Measurements from ENCODE around the gene SLC25A3. TPM values are rescaled to one million over a fixed set of nuclear protein-coding genes. Genes with fewer than 3 reads are reported as not detected.
"Not testable (repeated sequence)": the region's sequence is repeated elsewhere in the genome, so short reads cannot be mapped to it uniquely, and the experiment has no call there.

SLC25A3 gene
- total RNA-seq, 1 experiment from 2014 or later, result 695 TPM

GRCh38 chr12:98618952-98619351, 25.5 kb downstream of the SLC25A3 start:
- Histone ChIP-seq H3K27ac (no peak overlapping the region), H3K4me3 (no peak overlapping the region), H3K4me1 (no peaks in the 10 kb centered on the region), H3K9me3 (replicated peaks) (no peaks in the 10 kb centered on the region), H3K36me3 (no peaks in the 10 kb centered on the region; the same call in 1 of the 2 replicates), H3K27me3 (no peaks in the 10 kb centered on the region)
- no peak for DNase-seq

- DNase-seq, result no peak
- H3K9me3 ChIP-seq (replicated peaks), result no peaks in the 10 kb centered on the region
- H3K27me3 ChIP-seq, result no peaks in the 10 kb centered on the region
- peaks cover 6% of the 10 kb centered on the region; the same call in 1 of the 2 replicates for H3K4me1 ChIP-seq
- H3K4me3 ChIP-seq, result no peak overlapping the region
- no peak overlapping the region for H3K27ac ChIP-seq
- peaks cover 19% of the 10 kb centered on the region for H3K36me3 ChIP-seq
These were observed 42.3 kb downstream of the SLC25A3 start for GRCh38 chr12:98635657-98636323.

GRCh38 chr12:98637068-98637467, 43.6 kb downstream of the SLC25A3 start:
- no peaks in the 10 kb centered on the region for H3K9me3 ChIP-seq (replicated peaks)
- no peak for DNase-seq
- no peak overlapping the region for H3K27ac ChIP-seq
- no peak overlapping the region for H3K4me3 ChIP-seq
- no peaks in the 10 kb centered on the region for H3K27me3 ChIP-seq
- H3K4me1 ChIP-seq, result peaks cover 6% of the 10 kb centered on the region; the same call in 1 of the 2 replicates
- H3K36me3 ChIP-seq, result peaks cover 15% of the 10 kb centered on the region

- no peak for DNase-seq
- Histone ChIP-seq H3K4me3 (no peak overlapping the region), H3K36me3 (peaks cover 9% of the 10 kb centered on the region), H3K9me3 (replicated peaks) (no peaks in the 10 kb centered on the region), H3K4me1 (peaks cover 6% of the 10 kb centered on the region; the same call in 1 of the 2 replicates), H3K27ac (no peak overlapping the region), H3K27me3 (no peaks in the 10 kb centered on the region)
These were observed 44.5 kb downstream of the SLC25A3 start for GRCh38 chr12:98638009-98638408.

DNA sequence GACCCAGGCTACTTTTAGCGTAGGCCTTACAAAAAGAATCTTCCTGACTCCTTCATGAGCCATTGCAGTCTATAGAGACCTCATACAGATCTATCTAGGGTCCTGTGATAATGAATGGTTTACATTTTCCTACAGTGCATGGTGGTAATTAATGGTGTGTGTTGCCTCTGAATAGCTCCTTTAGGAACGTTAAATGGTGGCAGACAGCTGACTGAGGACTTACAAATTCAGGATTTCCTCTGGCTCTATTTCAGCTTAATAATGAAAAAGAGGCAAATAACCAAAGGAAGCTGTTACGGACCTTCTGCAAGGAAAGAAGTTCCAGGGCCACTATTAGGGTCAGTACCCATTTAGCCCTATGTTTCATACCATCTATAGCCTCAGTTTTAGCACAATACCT, 46.0 kb downstream of the SLC25A3 start:
- DNase-seq, result no peak
- Histone ChIP-seq H3K36me3 (peaks cover 4% of the 10 kb centered on the region; the same call in 1 of the 2 replicates), H3K9me3 (replicated peaks) (no peaks in the 10 kb centered on the region), H3K27ac (no peak overlapping the region), H3K4me1 (peaks cover 6% of the 10 kb centered on the region; the same call in 1 of the 2 replicates), H3K4me3 (no peak overlapping the region), H3K27me3 (no peaks in the 10 kb centered on the region)

- H3K27ac ChIP-seq, result peak overlapping the region; percentile 89; the same call in 1 of the 2 replicates
- not testable (repeated sequence) for H3K27me3 ChIP-seq; DNase-seq; H3K4me1 ChIP-seq; H3K9me3 ChIP-seq (replicated peaks); H3K36me3 ChIP-seq
- peak overlapping the region; percentile 75 for H3K4me3 ChIP-seq
These were observed 49.3 kb downstream of the SLC25A3 start for GRCh38 chr12:98642801-98643200.

- peak overlapping the region; percentile 75 for H3K4me3 ChIP-seq
- DNase-seq, result peak in 1 of 2 experiments; percentile 82
- H3K36me3 ChIP-seq, result 0 out of 2 replicates have a peak, but pooled peaks cover 5% of the 10 kb centered on the region
- no peaks in the 10 kb centered on the region for H3K4me1 ChIP-seq
- no peaks in the 10 kb centered on the region for H3K27me3 ChIP-seq
- H3K27ac ChIP-seq, result peak overlapping the region; percentile 89
- H3K9me3 ChIP-seq (replicated peaks), result no peaks in the 10 kb centered on the region
These were observed 50.9 kb downstream of the SLC25A3 start for GRCh38 chr12:98644433-98644711.

DNA sequence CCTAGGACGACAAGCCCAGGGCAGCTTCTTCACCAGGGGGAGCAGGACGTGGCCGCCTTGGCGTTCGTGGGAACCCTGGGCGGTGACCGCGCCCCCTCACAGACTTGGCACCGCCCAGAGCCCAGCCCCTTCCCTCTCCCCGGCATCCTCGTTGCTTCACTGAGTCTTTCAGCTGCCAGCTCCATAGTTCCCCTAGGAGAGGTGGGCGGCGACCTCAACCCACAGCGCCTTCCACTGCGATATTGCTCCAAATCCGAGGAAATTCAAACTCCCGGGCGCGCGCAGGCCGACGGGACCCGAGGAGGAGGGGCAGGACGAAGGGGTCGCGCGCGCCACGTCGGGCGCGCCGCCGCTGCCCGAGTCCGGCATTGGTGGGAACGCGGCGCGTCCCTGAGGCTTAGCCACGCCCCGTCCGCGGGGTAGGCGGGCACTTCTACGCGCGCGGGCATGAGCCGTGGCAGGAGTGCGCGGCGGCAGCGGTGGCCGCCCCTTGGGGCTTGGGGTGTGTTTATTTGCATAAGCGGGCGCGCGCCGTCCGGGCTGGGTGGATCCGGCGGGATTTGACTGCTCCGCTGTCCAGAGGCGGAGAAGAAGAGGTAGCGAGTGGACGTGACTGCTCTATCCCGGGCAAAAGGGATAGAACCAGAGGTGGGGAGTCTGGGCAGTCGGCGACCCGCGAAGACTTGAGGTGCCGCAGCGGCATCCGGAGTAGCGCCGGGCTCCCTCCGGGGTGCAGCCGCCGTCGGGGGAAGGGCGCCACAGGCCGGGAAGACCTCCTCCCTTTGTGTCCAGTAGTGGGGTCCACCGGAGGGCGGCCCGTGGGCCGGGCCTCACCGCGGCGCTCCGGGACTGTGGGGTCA, 51.5 kb downstream of the SLC25A3 start, which contains the start of the genes APAF1 and IKBIP:
Gene APAF1, plus strand, starts transcription at position 579 of the 860 bp plus-strand sequence. CDS start 3,070 bp downstream, outside the sequence.
Gene IKBIP, minus strand, starts transcription at position 77 of the 860 bp plus-strand sequence. CDS start 87 bp downstream, outside the sequence.
- no peaks in the 10 kb centered on the region for H3K9me3 ChIP-seq (replicated peaks)
- peak; percentile 95 for DNase-seq
- peak within 1 kb of the TSS; percentile 89 for H3K27ac ChIP-seq
- 0 out of 2 replicates have a peak, but pooled peaks cover 7% of the 10 kb centered on the region for H3K36me3 ChIP-seq
- no peaks in the 10 kb centered on the region for H3K27me3 ChIP-seq
- H3K4me1 ChIP-seq, result no peaks in the 10 kb centered on the region
- H3K4me3 ChIP-seq, result peak within 1 kb of the TSS; percentile 75

GRCh38 chr12:98645572-98646067, 52.1 kb downstream of the SLC25A3 start:
- no peaks in the 10 kb centered on the region for H3K9me3 ChIP-seq (replicated peaks)
- H3K4me3 ChIP-seq, result peak overlapping the region; percentile 75
- H3K36me3 ChIP-seq, result peaks cover 10% of the 10 kb centered on the region; the same call in 1 of the 2 replicates
- H3K4me1 ChIP-seq, result no peaks in the 10 kb centered on the region
- H3K27me3 ChIP-seq, result no peaks in the 10 kb centered on the region
- H3K27ac ChIP-seq, result peak overlapping the region; percentile 89
- peak; percentile 47 to 59 for DNase-seq

- no peak overlapping the region for H3K27ac ChIP-seq
- peak in 1 of 2 experiments; percentile 24 for DNase-seq
- H3K9me3 ChIP-seq (replicated peaks), result no peaks in the 10 kb centered on the region
- H3K4me1 ChIP-seq, result no peaks in the 10 kb centered on the region
- no peaks in the 10 kb centered on the region for H3K27me3 ChIP-seq
- H3K4me3 ChIP-seq, result peak overlapping the region; percentile 75
- peaks cover 10% of the 10 kb centered on the region; the same call in 1 of the 2 replicates for H3K36me3 ChIP-seq
These were observed 53.0 kb downstream of the SLC25A3 start for GRCh38 chr12:98646294-98647090.

DNA sequence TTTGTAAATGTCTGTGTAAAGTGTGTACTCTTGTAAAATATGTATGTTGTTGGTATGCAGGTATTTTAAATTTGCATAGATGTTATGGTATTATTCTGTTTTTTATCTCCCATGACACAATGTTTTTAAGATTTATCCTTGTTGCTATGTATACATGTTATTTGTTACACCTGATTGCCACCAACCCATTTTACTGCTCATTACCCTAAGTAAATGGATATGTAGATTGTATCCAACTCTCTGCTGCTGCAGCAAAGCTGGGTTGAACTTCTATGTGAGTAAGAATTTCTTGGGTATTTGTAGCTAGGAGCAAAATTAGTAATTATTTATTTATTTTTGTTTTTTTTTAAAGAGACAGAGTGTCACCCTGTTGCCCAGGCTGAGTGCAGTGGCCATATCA, 57.8 kb downstream of the SLC25A3 start:
- H3K4me3 ChIP-seq, result no peak overlapping the region
- no peak overlapping the region for H3K27ac ChIP-seq
- no peaks in the 10 kb centered on the region for H3K9me3 ChIP-seq (replicated peaks)
- no peak for DNase-seq
- H3K36me3 ChIP-seq, result peaks cover 20% of the 10 kb centered on the region
- no peaks in the 10 kb centered on the region for H3K27me3 ChIP-seq
- no peaks in the 10 kb centered on the region for H3K4me1 ChIP-seq

DNA sequence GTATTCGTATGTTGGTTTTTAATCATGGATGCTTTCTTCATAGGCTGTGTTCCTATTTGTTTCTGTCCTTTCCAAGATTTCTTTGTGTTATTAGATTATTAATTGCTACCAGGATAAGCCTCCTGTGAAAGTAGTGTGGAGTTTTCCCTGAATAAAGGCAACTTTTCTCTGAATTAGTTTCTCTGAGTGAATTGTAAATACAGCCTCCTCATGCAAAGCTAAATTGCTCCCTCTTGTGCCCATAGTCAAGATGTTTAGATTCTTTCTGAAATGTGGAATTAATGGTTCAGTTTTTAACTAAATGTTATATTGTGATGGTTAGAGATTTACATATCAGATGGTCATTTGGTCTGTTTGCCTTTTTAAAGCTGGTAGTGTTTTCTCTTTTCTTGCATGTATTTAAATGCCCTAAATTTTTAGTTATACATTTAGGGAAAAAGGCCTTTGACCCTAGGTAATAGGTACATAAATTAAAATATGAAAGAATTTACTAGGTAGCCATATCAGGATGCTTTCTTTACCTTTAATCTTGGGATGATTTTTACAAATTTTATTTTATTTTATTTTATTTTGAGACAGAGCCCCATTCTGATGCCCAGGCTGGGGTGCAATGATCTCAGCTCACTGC, 60.5 kb downstream of the SLC25A3 start:
- Histone ChIP-seq H3K27me3 (no peaks in the 10 kb centered on the region), H3K4me3 (no peak overlapping the region), H3K9me3 (replicated peaks) (no peaks in the 10 kb centered on the region), H3K27ac (no peak overlapping the region), H3K4me1 (no peaks in the 10 kb centered on the region), H3K36me3 (peaks cover 21% of the 10 kb centered on the region)
- DNase-seq, result peak in 1 of 2 experiments; percentile 60

Data from SJCRH30 (cell line).